WTC11 (cell line): ENCODE measurements around the gene ARHGAP8. TPM values are rescaled to one million over a fixed set of nuclear protein-coding genes. Genes with fewer than 3 reads are reported as not detected.

Experiments used
- ATAC-seq: fragments of 200-7000 bp; cut with Tn5 transposase; 2 replicates; pipeline ENCODE4 v1.10.0; 2021; ENCODE audit warnings: mild to moderate bottlenecking, moderate library complexity
- CTCF ChIA-PET: fragments of 300-600 bp; sonication (Branson Sonifier 250); formaldehyde crosslinking; loops from one replicate; lab custom pipeline; 2021; ENCODE audit warnings: antibody characterized with exemption; lab: Charles Lee
- POLR2A ChIA-PET: fragments of 350-600 bp; sonication (Branson Sonifier 250); formaldehyde crosslinking; loops from one replicate; lab custom pipeline; 2021; ENCODE audit warnings: antibody characterized with exemption; lab: Charles Lee
- DNase-seq: peaks from one replicate; pipeline ENCODE4 v3.0.0; 2021; ENCODE audit warnings: low spot score
- H3K27ac Mint-ChIP-seq: 2 replicates; pipeline ENCODE4 v1.8.0; 2021; ENCODE audit warnings: mixed read lengths
- H3K27me3 Mint-ChIP-seq: 2 replicates; pipeline ENCODE4 v1.8.0; 2021; ENCODE audit warnings: low read depth, mild to moderate bottlenecking, moderate library complexity, mixed read lengths
- H3K36me3 Mint-ChIP-seq: 2 replicates; pipeline ENCODE4 v1.8.0; 2021; ENCODE audit warnings: mixed read lengths
- H3K4me1 Mint-ChIP-seq: 2 replicates; pipeline ENCODE4 v1.8.0; 2022; ENCODE audit warnings: mixed read lengths
- H3K4me3 Mint-ChIP-seq: 2 replicates; pipeline ENCODE4 v1.8.0; 2021; ENCODE audit warnings: mild to moderate bottlenecking, moderate library complexity, mixed read lengths
- H3K9me3 Mint-ChIP-seq: 2 replicates; pipeline ENCODE4 v1.8.0; 2021; ENCODE audit warnings: mixed read lengths
- GABPB1 ChIP-seq: sonication (generic); formaldehyde crosslinking; IDR thresholded peaks from 2 replicates; pipeline ENCODE4 v1.8.1; 2023; ENCODE audit warnings: mild to moderate bottlenecking, missing genetic modification reagents
- JAZF1 ChIP-seq: fragments of 250-450 bp; sonication (Bioruptor Pico); IDR thresholded peaks from 2 replicates; pipeline ENCODE4 v1.9.0; 2021; ENCODE audit warnings: moderate library complexity, mild to moderate bottlenecking, inconsistent platforms
- MXD4 ChIP-seq: fragments of 250-450 bp; sonication (Bioruptor Pico); IDR thresholded peaks from 2 replicates; pipeline ENCODE4 v1.8.0; 2021; ENCODE audit warnings: mild to moderate bottlenecking, moderate library complexity, borderline replicate concordance
- MYBL2 ChIP-seq: sonication (generic); formaldehyde crosslinking; IDR thresholded peaks from 2 replicates; pipeline ENCODE4 v1.8.1; 2023; ENCODE audit warnings: mild to moderate bottlenecking, moderate library complexity, missing genetic modification reagents
- NFE2L1 ChIP-seq: sonication (generic); formaldehyde crosslinking; IDR thresholded peaks from 2 replicates; pipeline ENCODE4 v1.8.1; 2023; ENCODE audit warnings: missing genetic modification reagents
- SMAD4 ChIP-seq: sonication (generic); formaldehyde crosslinking; IDR thresholded peaks from 2 replicates; pipeline ENCODE4 v1.8.0; 2022; ENCODE audit warnings: mild to moderate bottlenecking, missing genetic modification reagents
- TCF7 ChIP-seq: sonication (generic); formaldehyde crosslinking; IDR thresholded peaks from 2 replicates; pipeline ENCODE4 v1.8.0; 2022; ENCODE audit warnings: mild to moderate bottlenecking, low read depth, missing genetic modification reagents, moderate library complexity
- TEAD1 ChIP-seq: sonication (generic); formaldehyde crosslinking; IDR thresholded peaks from 2 replicates; pipeline ENCODE4 v1.8.0; 2022; ENCODE audit warnings: mild to moderate bottlenecking, missing genetic modification reagents
- TEAD4 ChIP-seq: sonication (generic); formaldehyde crosslinking; IDR thresholded peaks from 2 replicates; pipeline ENCODE4 v1.8.0; 2022; ENCODE audit warnings: mild to moderate bottlenecking, missing genetic modification reagents
- ZNF121 ChIP-seq: sonication (generic); formaldehyde crosslinking; IDR thresholded peaks from 2 replicates; pipeline ENCODE4 v1.8.0; 2023; ENCODE audit warnings: missing genetic modification reagents
- ZNF138 ChIP-seq: sonication (generic); formaldehyde crosslinking; conservative IDR thresholded peaks from 2 replicates; pipeline ENCODE4 v1.8.1; 2022; ENCODE audit warnings: mild to moderate bottlenecking, moderate library complexity, missing genetic modification reagents
- ZNF219 ChIP-seq: sonication (generic); formaldehyde crosslinking; IDR thresholded peaks from 2 replicates; pipeline ENCODE4 v1.8.0; 2023; ENCODE audit warnings: missing genetic modification reagents, mild to moderate bottlenecking, borderline replicate concordance
- ZNF263 ChIP-seq: sonication (generic); formaldehyde crosslinking; IDR thresholded peaks from 2 replicates; pipeline ENCODE4 v1.8.1; 2022; ENCODE audit warnings: low read depth, mild to moderate bottlenecking, moderate library complexity, missing genetic modification reagents
- ZNF317 ChIP-seq: sonication (generic); formaldehyde crosslinking; IDR thresholded peaks from 2 replicates; pipeline ENCODE4 v1.8.1; 2023; ENCODE audit warnings: low read depth, mild to moderate bottlenecking, moderate library complexity, missing genetic modification reagents, borderline replicate concordance
- total RNA-seq: library from RNA; stranded (reverse); gene quantifications from 3 replicates; pipeline ENCODE4 v1.2.3, GENCODE V29; 2021
- TF ChIP-seq, protein P1 (sequence below): sonication (generic); formaldehyde crosslinking; IDR thresholded peaks from 2 replicates; pipeline ENCODE4 v1.8.0; 2023; ENCODE audit warnings: mild to moderate bottlenecking, missing genetic modification reagents
- TF ChIP-seq, protein P2 (sequence below): sonication (generic); formaldehyde crosslinking; IDR thresholded peaks from 2 replicates; pipeline ENCODE4 v1.8.1; 2023; ENCODE audit warnings: mild to moderate bottlenecking, missing genetic modification reagents
- TF ChIP-seq, protein P3 (sequence below): sonication (generic); formaldehyde crosslinking; IDR thresholded peaks from 2 replicates; pipeline ENCODE4 v1.8.1; 2022; ENCODE audit warnings: low read depth, missing genetic modification reagents, borderline replicate concordance
- TF ChIP-seq, protein P4 (sequence below): sonication (generic); formaldehyde crosslinking; IDR thresholded peaks from 2 replicates; pipeline ENCODE4 v1.8.1; 2022; ENCODE audit warnings: mild to moderate bottlenecking, missing genetic modification reagents, moderate library complexity, borderline replicate concordance

The ARHGAP8 gene
- total RNA-seq, 1 experiment from 2014 or later = 61.4 TPM

DNA sequence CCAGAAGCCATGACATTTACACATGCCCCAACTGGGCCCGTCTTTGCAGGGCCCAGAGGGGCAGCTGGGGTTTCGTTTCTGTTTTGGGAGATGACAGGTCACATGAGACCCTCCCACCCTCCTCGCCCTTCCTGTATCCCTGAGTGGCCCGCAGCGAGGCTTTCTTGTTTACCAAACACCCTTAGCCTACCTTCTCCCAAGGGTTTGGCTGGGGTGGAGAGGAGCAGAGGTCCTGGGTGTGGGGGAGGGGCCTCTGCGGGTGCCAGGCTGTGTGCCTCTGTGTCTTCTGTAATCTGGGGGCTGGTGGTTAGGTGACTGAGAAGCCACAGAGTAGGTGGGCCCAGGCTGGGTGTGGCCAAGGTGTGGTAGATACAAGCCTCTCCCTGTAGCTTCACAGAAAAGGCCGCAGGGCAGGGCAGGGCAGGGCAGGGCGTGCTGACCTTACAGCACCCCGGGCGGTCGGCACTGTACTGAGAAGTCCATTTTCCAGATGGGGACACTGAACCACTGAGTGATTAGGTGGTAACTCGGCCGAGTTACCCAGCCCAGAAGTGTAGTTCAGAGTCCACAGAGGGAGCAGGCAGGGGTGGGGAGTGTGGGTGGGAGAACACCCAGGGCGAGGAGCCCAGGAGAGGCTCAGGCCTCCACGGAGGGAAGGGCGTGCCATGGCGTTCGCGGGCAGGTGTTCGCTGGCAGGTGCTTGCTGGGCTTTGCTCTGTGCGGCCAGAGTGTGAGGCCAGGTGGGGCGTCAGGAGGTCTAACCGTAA lies 41.7 kb upstream of the ARHGAP8 start:
- POLR2A ChIA-PET = no interaction called here
- ATAC-seq = no peak
- peaks cover 7% of the 10 kb centered on the region; the same call in 1 of the 2 replicates for H3K4me1 Mint-ChIP-seq
- no peak for TF ChIP-seq ZNF138
- TF ChIP-seq MXD4 (CRISPR knock-in tag) = no peak
- TF ChIP-seq, protein P1, sequence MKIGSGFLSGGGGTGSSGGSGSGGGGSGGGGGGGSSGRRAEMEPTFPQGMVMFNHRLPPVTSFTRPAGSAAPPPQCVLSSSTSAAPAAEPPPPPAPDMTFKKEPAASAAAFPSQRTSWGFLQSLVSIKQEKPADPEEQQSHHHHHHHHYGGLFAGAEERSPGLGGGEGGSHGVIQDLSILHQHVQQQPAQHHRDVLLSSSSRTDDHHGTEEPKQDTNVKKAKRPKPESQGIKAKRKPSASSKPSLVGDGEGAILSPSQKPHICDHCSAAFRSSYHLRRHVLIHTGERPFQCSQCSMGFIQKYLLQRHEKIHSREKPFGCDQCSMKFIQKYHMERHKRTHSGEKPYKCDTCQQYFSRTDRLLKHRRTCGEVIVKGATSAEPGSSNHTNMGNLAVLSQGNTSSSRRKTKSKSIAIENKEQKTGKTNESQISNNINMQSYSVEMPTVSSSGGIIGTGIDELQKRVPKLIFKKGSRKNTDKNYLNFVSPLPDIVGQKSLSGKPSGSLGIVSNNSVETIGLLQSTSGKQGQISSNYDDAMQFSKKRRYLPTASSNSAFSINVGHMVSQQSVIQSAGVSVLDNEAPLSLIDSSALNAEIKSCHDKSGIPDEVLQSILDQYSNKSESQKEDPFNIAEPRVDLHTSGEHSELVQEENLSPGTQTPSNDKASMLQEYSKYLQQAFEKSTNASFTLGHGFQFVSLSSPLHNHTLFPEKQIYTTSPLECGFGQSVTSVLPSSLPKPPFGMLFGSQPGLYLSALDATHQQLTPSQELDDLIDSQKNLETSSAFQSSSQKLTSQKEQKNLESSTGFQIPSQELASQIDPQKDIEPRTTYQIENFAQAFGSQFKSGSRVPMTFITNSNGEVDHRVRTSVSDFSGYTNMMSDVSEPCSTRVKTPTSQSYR (CRISPR knock-in tag) = no peak
- TF ChIP-seq, protein P2, sequence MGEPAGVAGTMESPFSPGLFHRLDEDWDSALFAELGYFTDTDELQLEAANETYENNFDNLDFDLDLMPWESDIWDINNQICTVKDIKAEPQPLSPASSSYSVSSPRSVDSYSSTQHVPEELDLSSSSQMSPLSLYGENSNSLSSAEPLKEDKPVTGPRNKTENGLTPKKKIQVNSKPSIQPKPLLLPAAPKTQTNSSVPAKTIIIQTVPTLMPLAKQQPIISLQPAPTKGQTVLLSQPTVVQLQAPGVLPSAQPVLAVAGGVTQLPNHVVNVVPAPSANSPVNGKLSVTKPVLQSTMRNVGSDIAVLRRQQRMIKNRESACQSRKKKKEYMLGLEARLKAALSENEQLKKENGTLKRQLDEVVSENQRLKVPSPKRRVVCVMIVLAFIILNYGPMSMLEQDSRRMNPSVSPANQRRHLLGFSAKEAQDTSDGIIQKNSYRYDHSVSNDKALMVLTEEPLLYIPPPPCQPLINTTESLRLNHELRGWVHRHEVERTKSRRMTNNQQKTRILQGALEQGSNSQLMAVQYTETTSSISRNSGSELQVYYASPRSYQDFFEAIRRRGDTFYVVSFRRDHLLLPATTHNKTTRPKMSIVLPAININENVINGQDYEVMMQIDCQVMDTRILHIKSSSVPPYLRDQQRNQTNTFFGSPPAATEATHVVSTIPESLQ (CRISPR knock-in tag) = no peak
- no peak for TF ChIP-seq ZNF219 (CRISPR knock-in tag)
- TF ChIP-seq ZNF263 (CRISPR knock-in tag) = no peak
- TF ChIP-seq TCF7 (CRISPR knock-in tag) = no peak
- no peak for TF ChIP-seq SMAD4
- TF ChIP-seq, all 79 proteins: peak for 0
- Mint-ChIP-seq H3K27me3 (no peaks in the 10 kb centered on the region), H3K9me3 (no peaks in the 10 kb centered on the region), H3K4me3 (no peak overlapping the region), H3K27ac (no peak overlapping the region), H3K36me3 (no peaks in the 10 kb centered on the region)
- CTCF ChIA-PET = interaction anchor here (1.7 kb wide), 1 partner anchor 12 kb away, joined by 5 read pairs; no protein-coding TSS in a partner anchor
- no peak for DNase-seq

DNA sequence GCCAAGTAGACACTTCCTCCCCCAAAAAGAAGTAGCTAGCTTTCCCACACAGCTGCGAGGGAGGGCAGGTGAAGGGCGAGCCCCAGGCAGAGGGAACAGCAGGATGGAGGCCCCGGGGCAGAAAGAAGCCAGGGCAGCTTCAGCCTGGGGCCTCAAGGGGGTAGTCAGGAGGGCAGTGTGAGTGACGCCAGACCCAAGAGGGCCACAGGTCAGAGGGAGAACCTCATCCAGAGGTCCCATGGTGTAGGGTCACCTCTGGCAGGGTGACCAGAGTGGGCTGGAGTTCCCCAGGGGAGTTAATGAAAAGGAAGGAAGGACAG lies 41.2 kb upstream of the ARHGAP8 start:
- H3K27me3 Mint-ChIP-seq = no peaks in the 10 kb centered on the region
- no peak overlapping the region for H3K27ac Mint-ChIP-seq
- no peaks in the 10 kb centered on the region for H3K9me3 Mint-ChIP-seq
- ChIA-PET CTCF (interaction anchor here (1.7 kb wide), 1 partner anchor 12 kb away, joined by 5 read pairs; no protein-coding TSS in a partner anchor), POLR2A (no interaction called here)
- no peak for TF ChIP-seq TEAD4 (CRISPR knock-in tag)
- TF ChIP-seq JAZF1 (CRISPR knock-in tag) = no peak
- TF ChIP-seq, protein P3, sequence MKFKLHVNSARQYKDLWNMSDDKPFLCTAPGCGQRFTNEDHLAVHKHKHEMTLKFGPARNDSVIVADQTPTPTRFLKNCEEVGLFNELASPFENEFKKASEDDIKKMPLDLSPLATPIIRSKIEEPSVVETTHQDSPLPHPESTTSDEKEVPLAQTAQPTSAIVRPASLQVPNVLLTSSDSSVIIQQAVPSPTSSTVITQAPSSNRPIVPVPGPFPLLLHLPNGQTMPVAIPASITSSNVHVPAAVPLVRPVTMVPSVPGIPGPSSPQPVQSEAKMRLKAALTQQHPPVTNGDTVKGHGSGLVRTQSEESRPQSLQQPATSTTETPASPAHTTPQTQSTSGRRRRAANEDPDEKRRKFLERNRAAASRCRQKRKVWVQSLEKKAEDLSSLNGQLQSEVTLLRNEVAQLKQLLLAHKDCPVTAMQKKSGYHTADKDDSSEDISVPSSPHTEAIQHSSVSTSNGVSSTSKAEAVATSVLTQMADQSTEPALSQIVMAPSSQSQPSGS (CRISPR knock-in tag) = no peak
- no peak for TF ChIP-seq MXD4 (CRISPR knock-in tag)
- DNase-seq (no peak), ATAC-seq (no peak)
- peaks cover 4% of the 10 kb centered on the region; the same call in 1 of the 2 replicates for H3K4me1 Mint-ChIP-seq
- H3K4me3 Mint-ChIP-seq = no peak overlapping the region
- no peaks in the 10 kb centered on the region for H3K36me3 Mint-ChIP-seq

DNA sequence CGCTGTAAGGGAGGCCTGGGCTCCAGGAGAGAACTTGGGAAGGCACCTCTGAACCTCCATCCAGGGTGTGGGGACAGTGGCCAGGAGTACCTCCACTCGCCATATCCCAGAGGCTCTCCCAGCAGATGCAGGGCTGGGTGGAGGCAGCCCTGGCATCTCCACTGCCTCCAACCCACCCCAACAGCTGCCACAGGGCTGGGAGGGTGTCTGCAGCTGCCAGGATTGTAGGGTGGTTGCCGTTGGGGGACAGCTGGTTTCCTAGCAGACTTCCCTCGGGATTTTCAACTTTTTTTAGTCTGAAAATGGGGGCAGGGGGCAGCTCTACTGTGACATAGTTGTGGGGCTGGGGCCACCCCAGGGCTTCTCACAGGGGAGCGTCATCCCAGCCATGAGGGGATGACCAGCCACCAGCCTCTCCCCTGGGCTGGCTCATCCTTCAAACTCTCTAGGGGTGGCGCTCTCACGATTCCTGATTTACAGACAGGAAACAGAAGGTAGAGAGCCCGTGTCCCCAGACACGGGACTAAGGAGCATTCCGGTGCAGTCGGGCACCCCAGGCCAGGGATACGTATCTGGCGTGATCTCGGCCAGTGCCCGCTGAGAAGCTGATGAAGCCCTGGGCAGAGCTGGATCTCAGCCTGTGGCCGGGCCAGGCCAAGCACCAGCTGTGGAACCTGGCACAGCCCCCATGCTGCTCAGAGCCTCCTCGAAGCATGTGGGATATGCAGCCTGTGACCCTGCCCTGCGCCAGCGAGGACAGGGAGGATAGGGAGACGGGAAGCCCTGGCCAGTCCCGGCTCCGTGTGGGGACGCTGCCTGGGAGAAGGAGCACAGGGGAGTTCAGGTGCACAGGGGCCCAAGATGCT lies 40.5 kb upstream of the ARHGAP8 start:
- DNase-seq = no peak
- ChIA-PET POLR2A (interaction anchor here (0.5 kb wide), 1 partner anchor 419 kb away, joined by 3 read pairs; no protein-coding TSS in a partner anchor), CTCF (interaction anchor here (0.9 to 1.7 kb wide), 2 partner anchors 13 to 42 kb away, joined by 3 to 5 read pairs; no protein-coding TSS in a partner anchor)
- H3K27ac Mint-ChIP-seq = peak overlapping the region; percentile 16; the same call in 1 of the 2 replicates
- H3K36me3 Mint-ChIP-seq = no peaks in the 10 kb centered on the region
- H3K9me3 Mint-ChIP-seq = no peaks in the 10 kb centered on the region
- no peaks in the 10 kb centered on the region for H3K27me3 Mint-ChIP-seq
- no peak; the same call in 1 of the 2 replicates for ATAC-seq
- H3K4me3 Mint-ChIP-seq = no peak overlapping the region
- H3K4me1 Mint-ChIP-seq = peaks cover 2% of the 10 kb centered on the region; the same call in 1 of the 2 replicates
- no peak for TF ChIP-seq NFE2L1
- TF ChIP-seq TEAD1 = no peak
- TF ChIP-seq GABPB1 (CRISPR knock-in tag) = no peak
- TF ChIP-seq MXD4 (CRISPR knock-in tag) = no peak
- TF ChIP-seq ZNF317 = no peak
- no peak for TF ChIP-seq ZNF121 (CRISPR knock-in tag)
- TF ChIP-seq, protein P4, sequence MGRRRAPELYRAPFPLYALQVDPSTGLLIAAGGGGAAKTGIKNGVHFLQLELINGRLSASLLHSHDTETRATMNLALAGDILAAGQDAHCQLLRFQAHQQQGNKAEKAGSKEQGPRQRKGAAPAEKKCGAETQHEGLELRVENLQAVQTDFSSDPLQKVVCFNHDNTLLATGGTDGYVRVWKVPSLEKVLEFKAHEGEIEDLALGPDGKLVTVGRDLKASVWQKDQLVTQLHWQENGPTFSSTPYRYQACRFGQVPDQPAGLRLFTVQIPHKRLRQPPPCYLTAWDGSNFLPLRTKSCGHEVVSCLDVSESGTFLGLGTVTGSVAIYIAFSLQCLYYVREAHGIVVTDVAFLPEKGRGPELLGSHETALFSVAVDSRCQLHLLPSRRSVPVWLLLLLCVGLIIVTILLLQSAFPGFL (CRISPR knock-in tag) = no peak
- TF ChIP-seq MYBL2 = no peak
